B cell (primary cell): ENCODE results near the gene C2orf81. TPM values are rescaled to one million over a fixed set of nuclear protein-coding genes. Genes with fewer than 3 reads are reported as not detected.

Experiments used
- ATAC-seq: fragments of 200-7000 bp; cut with Tn5 transposase; one replicate; pipeline ENCODE4 v1.10.0; 2021; ENCODE audit warnings: low read depth, mild to moderate bottlenecking, moderate number of reproducible peaks, moderate library complexity
- CTCF ChIA-PET: fragments of 350-600 bp; sonication (Branson Sonifier 250); formaldehyde crosslinking; loops from one replicate; lab custom pipeline; 2021; ENCODE audit warnings: antibody characterized with exemption, inconsistent platforms; lab: Charles Lee
- POLR2A ChIA-PET: fragments of 350-600 bp; sonication (Branson Sonifier 250); formaldehyde crosslinking; loops from one replicate; lab custom pipeline; 2021; ENCODE audit warnings: antibody characterized with exemption; lab: Charles Lee
- DNase-seq: peaks from one replicate; pipeline ENCODE4 v3.0.0; 2013
- H2AFZ ChIP-seq: 2 replicates; pipeline ENCODE4 v1.6.1; 2012; ENCODE audit warnings: mild to moderate bottlenecking, low read depth, low read length; ENCODE audit not compliant: insufficient read depth, poor library complexity, severe bottlenecking
- H3K27ac ChIP-seq, 2 donors: 1 replicate in 1 of 2; 2 replicates in 1 of 2; pipeline ENCODE4 v1.5.1; 2012 to 2013; ENCODE audit warnings: low read length in 2 of 2, mild to moderate bottlenecking in 2 of 2, moderate library complexity in 1 of 2
- H3K27me3 ChIP-seq, 4 experiments: fragments of 200-600 bp in 1 of 4; sonication (generic) in 1 of 4; replicated peaks in 1 of 4; 1 replicate in 2 of 4; 2 replicates in 2 of 4; pipeline versions ENCODE4 v1.6.1 to v1.7.0; 2013 to 2016; ENCODE audit warnings: low read length in 3 of 4, mild to moderate bottlenecking in 2 of 4, mixed read lengths in 1 of 4, moderate library complexity in 1 of 4; ENCODE audit not compliant: insufficient read depth in 4 of 4, control insufficient read depth in 3 of 4; ENCODE audit errors: control extremely low read depth in 1 of 4
- H3K36me3 ChIP-seq, 2 experiments: replicated peaks in 1 of 2; 1 replicate in 1 of 2; 2 replicates in 1 of 2; pipeline versions ENCODE4 v1.6.1 to v1.7.1; 2013; ENCODE audit warnings: low read length in 1 of 2; ENCODE audit not compliant: insufficient read depth in 2 of 2, control insufficient read depth in 1 of 2; ENCODE audit errors: control extremely low read depth in 1 of 2, extremely low read depth in 1 of 2
- H3K4me1 ChIP-seq, 2 donors: fragments of 200-600 bp in 1 of 2; sonication (generic) in 1 of 2; 1 replicate in 1 of 2; 2 replicates in 1 of 2; pipeline versions ENCODE4 v1.5.1 to v1.6.1; 2013 to 2017; ENCODE audit warnings: low read length in 2 of 2; ENCODE audit not compliant: control insufficient read depth in 2 of 2, insufficient read depth in 2 of 2
- H3K4me2 ChIP-seq: replicated peaks from 2 replicates; pipeline ENCODE3; 2012; ENCODE audit warnings: mild to moderate bottlenecking, low read depth, low read length; ENCODE audit not compliant: poor library complexity, severe bottlenecking
- H3K4me3 ChIP-seq, 5 experiments: fragments of 200-600 bp in 1 of 5; sonication (generic) in 1 of 5; 1 replicate in 3 of 5; 2 replicates in 2 of 5; pipeline versions ENCODE4 v1.5.1 to v1.7.0; 2011 to 2016; ENCODE audit warnings: low read length in 4 of 5, mild to moderate bottlenecking in 4 of 5, low read depth in 2 of 5, control low read depth in 1 of 5, moderate library complexity in 1 of 5; ENCODE audit not compliant: insufficient read depth in 1 of 5; ENCODE audit errors: control extremely low read depth in 1 of 5, extremely low read depth in 1 of 5
- H3K79me2 ChIP-seq: fragments of 200-600 bp; sonication (generic); one replicate; pipeline ENCODE4 v1.6.0; 2016; ENCODE audit warnings: low read length; ENCODE audit not compliant: control insufficient read depth, insufficient read depth
- H3K9ac ChIP-seq: fragments of 200-600 bp; sonication (generic); 2 replicates; pipeline ENCODE4 v1.6.1; 2017; ENCODE audit warnings: mild to moderate bottlenecking, low read length, moderate library complexity
- H3K9me3 ChIP-seq, 3 donors: one replicate each; pipeline versions ENCODE4 v1.6.1 to v1.7.1; 2013; ENCODE audit warnings: low read length in 2 of 3; ENCODE audit not compliant: control insufficient read depth in 2 of 3, insufficient read depth in 1 of 3; ENCODE audit errors: control extremely low read depth in 1 of 3
- H4K20me1 ChIP-seq: 2 replicates; pipeline ENCODE4 v1.6.0; 2012; ENCODE audit warnings: mild to moderate bottlenecking, low read length; ENCODE audit not compliant: insufficient read depth, control insufficient read depth, poor library complexity, severe bottlenecking
- H3K27ac Mint-ChIP-seq: one replicate; pipeline ENCODE4 v1.8.0; 2021; ENCODE audit warnings: mixed read lengths
- H3K27me3 Mint-ChIP-seq: one replicate; pipeline ENCODE4 v1.8.0; 2021; ENCODE audit warnings: mixed read lengths
- H3K4me1 Mint-ChIP-seq: one replicate; pipeline ENCODE4 v1.8.0; 2021; ENCODE audit warnings: mixed read lengths
- H3K4me3 Mint-ChIP-seq: one replicate; pipeline ENCODE4 v1.8.0; 2021; ENCODE audit warnings: mixed read lengths
- H3K9me3 Mint-ChIP-seq: one replicate; pipeline ENCODE4 v1.8.0; 2022; ENCODE audit warnings: mixed read lengths; ENCODE audit not compliant: insufficient read depth
- CTCF ChIP-seq: fragments of 200-600 bp; IDR thresholded peaks from one replicate; pipeline ENCODE4 v1.8.0; 2022; ENCODE audit warnings: antibody characterized with exemption, mild to moderate bottlenecking
- EZH2 ChIP-seq: IDR thresholded peaks from 2 replicates; pipeline ENCODE4 v1.6.1; 2012; ENCODE audit warnings: borderline replicate concordance, low read depth, mild to moderate bottlenecking, moderate library complexity, low read length; ENCODE audit not compliant: insufficient read depth, poor library complexity, severe bottlenecking
- WGBS: methylation state at CpG from one replicate; pipeline ENCODE4 v1.1.5; 2013; ENCODE audit warnings: missing lambda C conversion rate; ENCODE audit not compliant: insufficient coverage; 5-methylcytosine and 5-hydroxymethylcytosine counted together
- intact Hi-C: fragments of 100-400 bp; cut with micrococcal nuclease; formaldehyde crosslinking; loops from one replicate; pipeline ENCODE4 v1.10.0; 2022
- polyA plus RNA-seq: library from polyadenylated mRNA; depleted of rRNA; stranded (reverse); fragments of >200 nt; gene quantifications from 2 replicates; pipeline ENCODE4 v1.2.3, GENCODE V29; 2012
- total RNA-seq, 2 donors: library from RNA; stranded (reverse); fragments of 120-200 nt in 1 of 2; gene quantifications; 1 replicate in 1 of 2; 2 replicates in 1 of 2; pipeline versions ENCODE4 v1.2.3 to v1.2.4, GENCODE V29; 2013 to 2022

C2orf81 gene
- total and polyA plus RNA-seq, 2 donors (not counting 1 experiment from before 2014, with no cell fraction given) = 5.4 to 8.6 TPM

GRCh38 chr2:74436111-74436805, 14.8 kb upstream of the C2orf81 start:
- CTCF ChIA-PET = interaction anchor here (0.7 kb wide), 1 partner anchor 62 kb away, joined by 3 read pairs; no protein-coding TSS in a partner anchor
- H3K27me3 ChIP-seq = peaks cover 0 to 15% (median 3%) of the 10 kb centered on the region in 4 experiments
- no peaks in the 10 kb centered on the region for H3K9me3 Mint-ChIP-seq
- no peak overlapping the region for H3K9ac ChIP-seq
- H3K36me3 ChIP-seq = no peaks in the 10 kb centered on the region
- H3K4me2 ChIP-seq = no peak overlapping the region
- no peak overlapping the region for H3K4me3 Mint-ChIP-seq
- H2AFZ ChIP-seq = no peak overlapping the region
- no peak overlapping the region for H3K4me3 ChIP-seq
- intact Hi-C loops = no loop called here
- H3K27me3 Mint-ChIP-seq = peaks cover 3% of the 10 kb centered on the region
- peaks cover 0 to 4% (median 0%) of the 10 kb centered on the region in 3 donors for H3K9me3 ChIP-seq
- DNase-seq (no peak), ATAC-seq (no peak)
- no peak overlapping the region for H3K27ac ChIP-seq
- POLR2A ChIA-PET = no interaction called here
- H4K20me1 ChIP-seq = no peaks in the 10 kb centered on the region
- H3K4me1 ChIP-seq = peaks cover 27 to 32% of the 10 kb centered on the region in 2 donors
- TF ChIP-seq EZH2 = no peak
- no peak for TF ChIP-seq CTCF
- H3K79me2 ChIP-seq = no peaks in the 10 kb centered on the region
- WGBS = 96% methylated on average over 34 of the region's 43 CpGs
- peaks cover 41% of the 10 kb centered on the region for H3K4me1 Mint-ChIP-seq
- no peak overlapping the region for H3K27ac Mint-ChIP-seq

DNA sequence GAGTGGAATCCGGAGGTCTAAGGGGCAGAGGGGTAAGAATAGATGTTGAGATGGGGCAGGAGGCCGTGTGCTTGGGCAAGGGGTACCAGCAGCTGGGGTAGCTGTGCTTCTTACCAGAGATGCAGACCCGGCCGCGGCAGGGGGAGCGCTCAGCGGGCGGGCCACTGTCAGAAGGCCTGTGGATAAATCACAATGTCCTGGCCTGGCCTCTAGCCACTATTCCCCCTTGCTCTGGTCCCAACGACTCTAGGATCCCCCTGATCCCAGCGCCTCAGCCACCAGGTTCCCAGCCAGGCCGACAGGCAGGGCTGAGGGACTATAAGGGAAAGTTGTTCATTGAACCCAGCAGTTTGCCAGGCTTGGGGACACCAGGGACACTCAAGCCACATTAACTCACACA, 9.1 kb upstream of the C2orf81 start:
- Histone ChIP-seq H3K36me3 (no peaks in the 10 kb centered on the region), H2AFZ (no peak overlapping the region), H3K27ac (no peak overlapping the region), H3K9ac (no peak overlapping the region), H4K20me1 (no peaks in the 10 kb centered on the region), H3K4me3 (no peak overlapping the region), H3K4me2 (no peak overlapping the region), H3K27me3 (no peaks in the 10 kb centered on the region), H3K4me1 (no peaks in the 10 kb centered on the region), H3K9me3 (no peaks in the 10 kb centered on the region), H3K79me2 (no peaks in the 10 kb centered on the region)
- Mint-ChIP-seq H3K27me3 (no peaks in the 10 kb centered on the region), H3K9me3 (no peaks in the 10 kb centered on the region), H3K4me1 (peaks cover under 1% of the 10 kb centered on the region), H3K4me3 (no peak overlapping the region), H3K27ac (no peak overlapping the region)
- ChIA-PET POLR2A (interaction anchor here (1.3 kb wide), 1 partner anchor 9 kb away, joined by 3 read pairs; the partner anchor contains the start of genes C2orf81 and WDR54), CTCF (interaction anchor here (0.6 kb wide), 1 partner anchor 279 kb away, joined by 3 read pairs; no protein-coding TSS in a partner anchor)
- DNase-seq (no peak), ATAC-seq (no peak)
- intact Hi-C loops = no loop called here
- TF ChIP-seq EZH2 (no peak), CTCF (no peak)
- over 99% methylated on average over 8 of the region's 11 CpGs for WGBS
